HFFc6 (cell line): ENCODE results near the gene GFAP. TPM values are rescaled to one million over a fixed set of nuclear protein-coding genes. Genes with fewer than 3 reads are reported as not detected.

Source experiments
- DNase-seq: peaks from one replicate; pipeline ENCODE4 v3.0.0-alpha.2; 2018
- H3K27ac Mint-ChIP-seq: 2 replicates; pipeline ENCODE4 v1.8.0; 2020; ENCODE audit warnings: mild to moderate bottlenecking, mixed read lengths
- H3K27me3 Mint-ChIP-seq: 2 replicates; pipeline ENCODE4 v1.8.0; 2021; ENCODE audit warnings: mild to moderate bottlenecking, moderate library complexity, mixed read lengths; ENCODE audit not compliant: insufficient read depth
- H3K36me3 Mint-ChIP-seq: 2 replicates; pipeline ENCODE4 v1.8.0; 2021; ENCODE audit warnings: low read depth, mixed read lengths
- H3K4me1 Mint-ChIP-seq: 2 replicates; pipeline ENCODE4 v1.8.0; 2020; ENCODE audit warnings: low read depth, mixed read lengths
- H3K4me3 Mint-ChIP-seq: 2 replicates; pipeline ENCODE4 v1.8.0; 2020; ENCODE audit warnings: mild to moderate bottlenecking, moderate library complexity, mixed read lengths
- H3K9me3 Mint-ChIP-seq: 2 replicates; pipeline ENCODE4 v1.8.0; 2020; ENCODE audit warnings: mild to moderate bottlenecking, mixed read lengths
- CTCF ChIP-seq: fragments of 200-600 bp; sonication (generic); IDR thresholded peaks from 2 replicates; pipeline ENCODE4 v1.5.0; 2021; ENCODE audit warnings: antibody characterized with exemption, mild to moderate bottlenecking
- long read RNA-seq: library from polyadenylated mRNA; unstranded; transcript quantifications from one replicate; pipeline ENCODE4 v2.0.0, GENCODE V29; 2019
- total RNA-seq, 6 experiments: library from RNA; stranded (reverse); fragmentation: NEBNext Ultra II Directional; extraction: Animal tissue kit (Norgen Biotek cat#: 25700); gene quantifications; 2 replicates in 1 of 6; 3 replicates in 5 of 6; pipeline ENCODE4 v1.2.3, GENCODE V29; 2021

Gene GFAP
- not detected for total RNA-seq
- long read RNA-seq = 0 reads

- H3K36me3 Mint-ChIP-seq = no peaks in the 10 kb centered on the region
- no peaks in the 10 kb centered on the region; the same call in 1 of the 2 replicates for H3K27me3 Mint-ChIP-seq
- DNase-seq = no peak
- H3K27ac Mint-ChIP-seq = no peak within 1 kb of the TSS
- no peak for TF ChIP-seq CTCF
- no peaks in the 10 kb centered on the region for H3K9me3 Mint-ChIP-seq
- no peak within 1 kb of the TSS for H3K4me3 Mint-ChIP-seq
- H3K4me1 Mint-ChIP-seq = peaks cover 8% of the 10 kb centered on the region
These were observed at the start of gene GFAP for GRCh38 chr17:44915321-44915726. Gene GFAP, minus strand, starts transcription at chr17:44915500. Its CDS starts 14 bp downstream, at chr17:44915486.

- no peaks in the 10 kb centered on the region for H3K4me1 Mint-ChIP-seq
- peaks cover 22% of the 10 kb centered on the region for H3K27me3 Mint-ChIP-seq
- no peaks in the 10 kb centered on the region for H3K36me3 Mint-ChIP-seq
- H3K9me3 Mint-ChIP-seq = no peaks in the 10 kb centered on the region
- no peak overlapping the region for H3K4me3 Mint-ChIP-seq
- no peak for TF ChIP-seq CTCF
- no peak for DNase-seq
- H3K27ac Mint-ChIP-seq = no peak overlapping the region
These were observed 46.6 kb upstream of the GFAP start for GRCh38 chr17:44961921-44962350.

- Mint-ChIP-seq H3K36me3 (no peaks in the 10 kb centered on the region), H3K4me3 (no peak overlapping the region), H3K27ac (no peak overlapping the region), H3K27me3 (peaks cover 24% of the 10 kb centered on the region), H3K4me1 (0 out of 2 replicates have a peak, but pooled peaks cover 4% of the 10 kb centered on the region), H3K9me3 (no peaks in the 10 kb centered on the region)
- TF ChIP-seq CTCF = no peak
- no peak for DNase-seq
These were observed 45.4 kb upstream of the GFAP start for GRCh38 chr17:44960691-44961090.

GRCh38 chr17:44959821-44960531 is 44.7 kb upstream of the GFAP start:
- Mint-ChIP-seq H3K27ac (no peak overlapping the region), H3K4me1 (0 out of 2 replicates have a peak, but pooled peaks cover 4% of the 10 kb centered on the region), H3K4me3 (no peak overlapping the region), H3K9me3 (no peaks in the 10 kb centered on the region), H3K36me3 (no peaks in the 10 kb centered on the region), H3K27me3 (peaks cover 23% of the 10 kb centered on the region)
- DNase-seq = no peak
- TF ChIP-seq CTCF = no peak

- DNase-seq = no peak
- H3K4me1 Mint-ChIP-seq = 0 out of 2 replicates have a peak, but pooled peaks cover 4% of the 10 kb centered on the region
- no peaks in the 10 kb centered on the region for H3K9me3 Mint-ChIP-seq
- TF ChIP-seq CTCF = no peak
- H3K27me3 Mint-ChIP-seq = peaks cover 24% of the 10 kb centered on the region
- no peak overlapping the region for H3K4me3 Mint-ChIP-seq
- no peak overlapping the region for H3K27ac Mint-ChIP-seq
- H3K36me3 Mint-ChIP-seq = no peaks in the 10 kb centered on the region
These were observed 42.0 kb upstream of the GFAP start for GRCh38 chr17:44956998-44957981.
